Mesenchymal stem cell (in vitro differentiated cells and primary cell): ENCODE data around the gene SLC24A4.
A peak's percentile ranks its signal among the peaks of the same experiment; 100 is the strongest.

Experiments
- DNase-seq: peaks from one replicate; pipeline ENCODE4 v3.0.0-alpha.2; 2013
- H2AFZ ChIP-seq: one replicate; pipeline ENCODE4 v1.6.1; 2013; ENCODE audit warnings: low read depth, mild to moderate bottlenecking, control low read depth, inconsistent platforms, low read length, moderate library complexity
- H2AK5ac ChIP-seq: 2 replicates; pipeline ENCODE4 v1.6.1; 2013; ENCODE audit warnings: low read length, moderate library complexity, mild to moderate bottlenecking, inconsistent platforms; ENCODE audit not compliant: severe bottlenecking
- H2BK120ac ChIP-seq: one replicate; pipeline ENCODE4 v1.6.1; 2013; ENCODE audit warnings: low read depth, mild to moderate bottlenecking, inconsistent platforms, low read length, moderate library complexity
- H2BK12ac ChIP-seq, 2 experiments: one replicate each; pipeline ENCODE4 v1.6.1; 2013; ENCODE audit warnings: inconsistent platforms in 2 of 2, low read length in 2 of 2, mild to moderate bottlenecking in 2 of 2, moderate library complexity in 2 of 2, control low read depth in 1 of 2
- H2BK15ac ChIP-seq: one replicate; pipeline ENCODE4 v1.6.1; 2013; ENCODE audit warnings: mild to moderate bottlenecking, low read depth, inconsistent platforms; ENCODE audit not compliant: poor library complexity, severe bottlenecking
- H2BK5ac ChIP-seq: 2 replicates; pipeline ENCODE4 v1.6.1; 2013; ENCODE audit warnings: low read depth, mild to moderate bottlenecking, low read length, control low read depth, inconsistent platforms; ENCODE audit not compliant: poor library complexity, severe bottlenecking
- H3K14ac ChIP-seq, 2 experiments: one replicate each; pipeline ENCODE4 v1.6.1; 2013; ENCODE audit warnings: inconsistent platforms in 2 of 2, low read length in 2 of 2, control low read depth in 1 of 2, mild to moderate bottlenecking in 1 of 2, moderate library complexity in 1 of 2
- H3K18ac ChIP-seq, 2 experiments: one replicate each; pipeline ENCODE4 v1.6.1; 2013; ENCODE audit warnings: inconsistent platforms in 2 of 2, low read length in 2 of 2, control low read depth in 1 of 2, low read depth in 1 of 2, mild to moderate bottlenecking in 1 of 2
- H3K23ac ChIP-seq, 2 experiments: one replicate each; pipeline ENCODE4 v1.6.1; 2013; ENCODE audit warnings: inconsistent platforms in 2 of 2, low read length in 2 of 2, mild to moderate bottlenecking in 2 of 2, moderate library complexity in 2 of 2, control low read depth in 1 of 2
- H3K27ac ChIP-seq: 2 replicates; pipeline ENCODE4 v1.5.1; 2013; ENCODE audit warnings: mild to moderate bottlenecking, moderate library complexity, low read length, control low read depth, inconsistent platforms; ENCODE audit not compliant: poor library complexity, severe bottlenecking
- H3K27me3 ChIP-seq, 2 experiments: 2 replicates each; pipeline versions ENCODE4 v1.6.1 to v1.7.0; 2013; ENCODE audit warnings: low read length in 2 of 2, mild to moderate bottlenecking in 2 of 2, moderate library complexity in 2 of 2, control low read depth in 1 of 2, inconsistent platforms in 1 of 2; ENCODE audit not compliant: control insufficient read depth in 1 of 2, insufficient read depth in 1 of 2
- H3K36me3 ChIP-seq, 2 experiments: 2 replicates each; pipeline versions ENCODE4 v1.6.1 to v1.7.0; 2013; ENCODE audit warnings: low read length in 2 of 2, control low read depth in 1 of 2, inconsistent platforms in 1 of 2, low read depth in 1 of 2, mild to moderate bottlenecking in 1 of 2; ENCODE audit not compliant: insufficient read depth in 2 of 2, control insufficient read depth in 1 of 2
- H3K4ac ChIP-seq, 2 experiments: one replicate each; pipeline ENCODE4 v1.6.1; 2013; ENCODE audit warnings: inconsistent platforms in 2 of 2, low read length in 2 of 2, mild to moderate bottlenecking in 2 of 2, moderate library complexity in 2 of 2, control low read depth in 1 of 2, low read depth in 1 of 2
- H3K4me1 ChIP-seq: 2 replicates; pipeline ENCODE4 v1.6.1; 2013; ENCODE audit warnings: low read depth, low read length, control low read depth; ENCODE audit not compliant: control insufficient read depth, insufficient read depth
- H3K4me2 ChIP-seq: 2 replicates; pipeline ENCODE4 v1.6.1; 2013; ENCODE audit warnings: low read length, mild to moderate bottlenecking, inconsistent platforms; ENCODE audit not compliant: poor library complexity, severe bottlenecking
- H3K4me3 ChIP-seq, 2 experiments: 2 replicates each; pipeline versions ENCODE4 v1.5.1 to v1.7.0; 2013; ENCODE audit warnings: low read length in 2 of 2, mild to moderate bottlenecking in 2 of 2, control low read depth in 1 of 2, low read depth in 1 of 2; ENCODE audit not compliant: insufficient read depth in 1 of 2
- H3K79me1 ChIP-seq: replicated peaks from 2 replicates; pipeline ENCODE4 v1.6.1; 2013; ENCODE audit warnings: mild to moderate bottlenecking, control low read depth, low read length, inconsistent platforms; ENCODE audit not compliant: poor library complexity, severe bottlenecking
- H3K9ac ChIP-seq: 2 replicates; pipeline ENCODE4 v1.7.0; 2013; ENCODE audit warnings: mild to moderate bottlenecking, low read length, moderate library complexity
- H3K9me3 ChIP-seq: 2 replicates; pipeline ENCODE4 v1.7.0; 2013; ENCODE audit warnings: mild to moderate bottlenecking, low read length; ENCODE audit not compliant: control insufficient read depth
- H4K8ac ChIP-seq: one replicate; pipeline ENCODE4 v1.6.1; 2013; ENCODE audit warnings: inconsistent platforms, mild to moderate bottlenecking, low read length, moderate library complexity
- H4K91ac ChIP-seq: one replicate; pipeline ENCODE4 v1.6.1; 2013; ENCODE audit warnings: mild to moderate bottlenecking, low read length, inconsistent platforms
- WGBS: methylation state at CpG from one replicate; pipeline ENCODE4 v1.1.7; 2013; ENCODE audit warnings: mixed read lengths; 5-methylcytosine and 5-hydroxymethylcytosine counted together

Gene SLC24A4

GRCh38 chr14:92538412-92538985, 215.5 kb downstream of the SLC24A4 start:
- peaks cover 16% of the 10 kb centered on the region for H3K4me1 ChIP-seq
- H3K27ac ChIP-seq: no peak overlapping the region
- 97% methylated on average over 4 of the region's 6 CpGs for WGBS

GRCh38 chr14:92539419-92539818, 216.5 kb downstream of the SLC24A4 start:
- no peak overlapping the region for H2AFZ ChIP-seq
- H4K91ac ChIP-seq: peak overlapping the region; percentile 94
- H3K4ac ChIP-seq: peak overlapping the region; percentile 79 to 82
- H2BK120ac ChIP-seq: peak overlapping the region; percentile 44
- 93% methylated on average over 3 of the region's 3 CpGs for WGBS
- H3K14ac ChIP-seq: peak overlapping the region in 1 of 2 experiments; percentile 46
- H2BK12ac ChIP-seq: peak overlapping the region; percentile 90 to 95
- H3K27me3 ChIP-seq: no peaks in the 10 kb centered on the region
- H3K27ac ChIP-seq: peak overlapping the region; percentile 98
- H3K4me2 ChIP-seq: no peak overlapping the region
- no peak overlapping the region for H2BK5ac ChIP-seq
- H3K4me1 ChIP-seq: peaks cover 16% of the 10 kb centered on the region
- H3K79me1 ChIP-seq: peaks cover 35% of the 10 kb centered on the region
- peak overlapping the region; percentile 74 for H3K9ac ChIP-seq
- no peak overlapping the region for H3K4me3 ChIP-seq
- H3K9me3 ChIP-seq: no peaks in the 10 kb centered on the region
- no peak for DNase-seq
- peak overlapping the region in 1 of 2 experiments; percentile 48 for H3K23ac ChIP-seq
- H4K8ac ChIP-seq: peak overlapping the region; percentile 85
- H3K18ac ChIP-seq: peak overlapping the region; percentile 82 to 97
- peak overlapping the region; percentile 94 for H2AK5ac ChIP-seq
- peak overlapping the region; percentile 64 for H2BK15ac ChIP-seq
- H3K36me3 ChIP-seq: peaks cover 3% of the 10 kb centered on the region in 2 experiments

More at GRCh38 chr14:92538412-92538985, 215.5 kb downstream of the SLC24A4 start:
- no peak overlapping the region for H3K4me2 ChIP-seq
- no peak overlapping the region for H3K9ac ChIP-seq
- no peak for DNase-seq
- peaks cover 3% of the 10 kb centered on the region in 2 experiments for H3K36me3 ChIP-seq
- H3K4me3 ChIP-seq: no peak overlapping the region
- no peak overlapping the region for H2BK12ac ChIP-seq
- no peaks in the 10 kb centered on the region for H3K9me3 ChIP-seq
- no peak overlapping the region for H3K23ac ChIP-seq
- peaks cover 30% of the 10 kb centered on the region for H3K79me1 ChIP-seq
- H2BK15ac ChIP-seq: no peak overlapping the region
- no peaks in the 10 kb centered on the region for H3K27me3 ChIP-seq
- H4K91ac ChIP-seq: no peak overlapping the region
- peak overlapping the region in 1 of 2 experiments; percentile 75 for H3K18ac ChIP-seq
- H2BK120ac ChIP-seq: peak overlapping the region; percentile 83
- no peak overlapping the region for H3K4ac ChIP-seq
- H2BK5ac ChIP-seq: no peak overlapping the region
- H2AK5ac ChIP-seq: no peak overlapping the region
- H3K14ac ChIP-seq: no peak overlapping the region
- no peak overlapping the region for H2AFZ ChIP-seq
- H4K8ac ChIP-seq: no peak overlapping the region

GRCh38 chr14:92539875-92540274, 216.9 kb downstream of the SLC24A4 start:
- Histone ChIP-seq H3K9me3 (no peaks in the 10 kb centered on the region), H3K79me1 (peaks cover 35% of the 10 kb centered on the region), H3K14ac (peak overlapping the region in 1 of 2 experiments; percentile 46), H4K8ac (peak overlapping the region; percentile 85), H3K4me3 (peak overlapping the region in 1 of 2 experiments; percentile 36), H2AFZ (no peak overlapping the region), H3K4ac (peak overlapping the region; percentile 79 to 82), H2BK120ac (peak overlapping the region; percentile 44), H2BK15ac (peak overlapping the region; percentile 64), H2BK5ac (peak overlapping the region; percentile 60), H4K91ac (peak overlapping the region; percentile 94), H3K27ac (peak overlapping the region; percentile 98), H3K27me3 (no peaks in the 10 kb centered on the region), H3K9ac (peak overlapping the region; percentile 74), H3K4me2 (no peak overlapping the region), H3K4me1 (peaks cover 16% of the 10 kb centered on the region), H3K18ac (peak overlapping the region; percentile 82 to 97), H3K23ac (peak overlapping the region in 1 of 2 experiments; percentile 70), H2AK5ac (peak overlapping the region; percentile 94), H2BK12ac (peak overlapping the region; percentile 90 to 95), H3K36me3 (peaks cover 2 to 3% of the 10 kb centered on the region in 2 experiments)
- WGBS: 69% methylated on average over 12 of the region's 12 CpGs
- DNase-seq: peak; percentile 85

DNA sequence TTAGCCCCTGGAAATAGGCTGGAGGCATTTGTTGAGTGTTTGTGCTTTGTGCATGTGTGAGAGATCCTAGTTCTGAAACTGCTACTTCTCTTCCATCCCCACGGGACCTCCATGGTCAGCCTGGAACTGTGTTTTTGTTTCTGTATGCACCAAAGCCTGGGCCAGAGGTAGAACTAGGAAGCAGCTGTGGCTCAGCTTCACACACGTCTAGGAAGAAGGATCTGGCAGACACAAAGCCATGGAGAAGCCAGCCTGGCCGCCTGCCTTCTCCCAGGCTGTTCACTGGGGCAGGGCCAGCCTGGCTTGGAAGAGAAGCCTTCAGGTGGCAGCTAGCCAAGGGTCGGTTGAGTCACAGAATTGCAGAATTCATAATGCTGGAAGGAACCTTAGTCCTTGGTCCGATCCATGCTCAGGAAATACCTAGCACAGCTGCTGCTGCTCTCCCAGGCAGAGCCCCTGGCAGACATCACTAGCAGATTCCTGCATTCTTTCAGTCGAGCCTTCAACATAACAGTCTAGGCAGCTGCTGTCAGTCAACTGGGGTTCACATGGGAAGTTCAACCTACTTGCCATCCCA, 217.6 kb downstream of the SLC24A4 start:
- H2BK5ac ChIP-seq: peak overlapping the region; percentile 60
- H2BK15ac ChIP-seq: no peak overlapping the region
- peak overlapping the region; percentile 85 for H4K8ac ChIP-seq
- no peaks in the 10 kb centered on the region for H3K9me3 ChIP-seq
- H3K9ac ChIP-seq: peak overlapping the region; percentile 74
- H3K4me1 ChIP-seq: peaks cover 17% of the 10 kb centered on the region
- H3K4ac ChIP-seq: peak overlapping the region; percentile 79 to 82
- DNase-seq: peak; percentile 98
- H3K79me1 ChIP-seq: peaks cover 35% of the 10 kb centered on the region
- H2BK12ac ChIP-seq: peak overlapping the region; percentile 90 to 95
- H3K27me3 ChIP-seq: no peaks in the 10 kb centered on the region
- peak overlapping the region in 1 of 2 experiments; percentile 36 for H3K4me3 ChIP-seq
- WGBS: 7% methylated on average over 6 of the region's 6 CpGs
- peaks cover 0 to 3% of the 10 kb centered on the region in 2 experiments for H3K36me3 ChIP-seq
- H3K23ac ChIP-seq: peak overlapping the region in 1 of 2 experiments; percentile 59
- peak overlapping the region; percentile 94 for H4K91ac ChIP-seq
- H2AFZ ChIP-seq: no peak overlapping the region
- peak overlapping the region; percentile 44 for H2BK120ac ChIP-seq
- H3K18ac ChIP-seq: peak overlapping the region; percentile 82 to 97
- peak overlapping the region; percentile 94 for H2AK5ac ChIP-seq
- peak overlapping the region in 1 of 2 experiments; percentile 91 for H3K14ac ChIP-seq
- H3K4me2 ChIP-seq: peak overlapping the region; percentile 10
- peak overlapping the region; percentile 98 for H3K27ac ChIP-seq
